H1 (cell line): Measurements from ENCODE around the gene HNRNPM. TPM values are rescaled to one million over a fixed set of nuclear protein-coding genes. Genes with fewer than 3 reads are reported as not detected.

Experiments used
- CTCF ChIA-PET: fragments of 300-600 bp; sonication (Branson Sonifier 250); formaldehyde crosslinking; loops from one replicate; lab custom pipeline; 2021; ENCODE audit not compliant: partially characterized antibody; lab: Charles Lee
- POLR2A ChIA-PET: fragments of 300-600 bp; sonication (Branson Sonifier 250); formaldehyde crosslinking; loops from one replicate; lab custom pipeline; 2021; ENCODE audit warnings: inconsistent platforms; ENCODE audit not compliant: partially characterized antibody; lab: Charles Lee
- DNase-seq, 2 experiments: peaks; one replicate each; pipeline versions ENCODE4 v3.0.0 to v3.0.0-alpha.2; 2010 to 2022; ENCODE audit warnings: low spot score in 2 of 2, low read depth in 1 of 2, mixed read lengths in 1 of 2
- FAIRE-seq: peaks from 2 replicates; lab custom pipeline; 2011; peaks lifted over from hg19 to GRCh38; lab: Jason Lieb, UNC
- H2AFZ ChIP-seq: 2 replicates; pipeline ENCODE4 v1.8.1; 2012; ENCODE audit warnings: low read length, inconsistent platforms
- H2AK5ac ChIP-seq: 2 replicates; pipeline ENCODE4 v1.6.1; 2013; ENCODE audit warnings: low read depth, low read length
- H2BK120ac ChIP-seq: replicated peaks from 2 replicates; pipeline ENCODE3; 2013; ENCODE audit warnings: low read depth, low read length, inconsistent platforms
- H2BK12ac ChIP-seq: 2 replicates; pipeline ENCODE4 v1.6.1; 2013; ENCODE audit warnings: low read depth, low read length
- H2BK15ac ChIP-seq: 2 replicates; pipeline ENCODE4 v1.6.1; 2013; ENCODE audit warnings: low read length
- H2BK20ac ChIP-seq: 2 replicates; pipeline ENCODE4 v1.6.1; 2013; ENCODE audit warnings: low read length
- H2BK5ac ChIP-seq: 2 replicates; pipeline ENCODE4 v1.6.1; 2013; ENCODE audit warnings: low read depth, low read length
- H3K14ac ChIP-seq: 2 replicates; pipeline ENCODE4 v1.6.1; 2013; ENCODE audit warnings: inconsistent platforms; ENCODE audit not compliant: insufficient read length
- H3K18ac ChIP-seq: 2 replicates; pipeline ENCODE4 v1.6.1; 2013; ENCODE audit warnings: low read length; ENCODE audit errors: extremely low read depth
- H3K23ac ChIP-seq: 2 replicates; pipeline ENCODE4 v1.6.1; 2013; ENCODE audit warnings: inconsistent platforms; ENCODE audit not compliant: insufficient read length
- H3K23me2 ChIP-seq: 2 replicates; pipeline ENCODE4 v1.6.1; 2013; ENCODE audit warnings: low read depth, low read length
- H3K27ac ChIP-seq: 2 replicates; pipeline ENCODE4 v1.6.1; 2011; ENCODE audit warnings: low read depth, low read length, inconsistent platforms
- H3K27me3 ChIP-seq, 4 experiments: replicated peaks in 1 of 4; 1 replicate in 1 of 4; 2 replicates in 3 of 4; pipeline versions ENCODE4 v1.6.1 to v1.8.1; 2011 to 2013; ENCODE audit warnings: low read length in 3 of 4, mild to moderate bottlenecking in 3 of 4, inconsistent platforms in 2 of 4, mixed read lengths in 2 of 4, moderate library complexity in 1 of 4; ENCODE audit not compliant: control insufficient read depth in 3 of 4, insufficient read depth in 3 of 4; ENCODE audit errors: extremely low read depth in 1 of 4
- H3K36me3 ChIP-seq, 4 experiments: 2 replicates each; pipeline versions ENCODE4 v1.6.1 to v1.8.1; 2011 to 2013; ENCODE audit warnings: mild to moderate bottlenecking in 4 of 4, low read length in 3 of 4, moderate library complexity in 2 of 4, control low read depth in 1 of 4, inconsistent platforms in 1 of 4; ENCODE audit not compliant: insufficient read depth in 4 of 4, control insufficient read depth in 2 of 4
- H3K4ac ChIP-seq: replicated peaks from 2 replicates; pipeline ENCODE3; 2013; ENCODE audit warnings: low read length, low read depth, mixed read lengths, inconsistent platforms; ENCODE audit not compliant: insufficient read length
- H3K4me1 ChIP-seq, 4 experiments: replicated peaks in 1 of 4; 1 replicate in 1 of 4; 2 replicates in 3 of 4; pipeline versions ENCODE4 v1.6.1 to v1.8.1; 2011 to 2013; ENCODE audit warnings: low read length in 3 of 4, inconsistent platforms in 2 of 4, mixed read lengths in 1 of 4; ENCODE audit not compliant: insufficient read depth in 4 of 4, control insufficient read depth in 3 of 4
- H3K4me2 ChIP-seq, 2 experiments: 2 replicates each; pipeline versions ENCODE4 v1.6.1 to v1.8.1; 2011 to 2013; ENCODE audit warnings: low read depth in 2 of 2, low read length in 2 of 2, control low read depth in 1 of 2, inconsistent platforms in 1 of 2, mild to moderate bottlenecking in 1 of 2; ENCODE audit not compliant: insufficient read depth in 1 of 2
- H3K4me3 ChIP-seq, 4 experiments: fragments of 200-600, 300-600 bp in 1 of 4; sonication (generic), shearing (Covaris generic), sonication (Bioruptor Twin) in 1 of 4; 2 replicates each; pipeline versions ENCODE4 v1.5.1 to v1.8.1; 2011 to 2016; ENCODE audit warnings: low read length in 4 of 4, low read depth in 3 of 4, control low read depth in 2 of 4, inconsistent platforms in 2 of 4, mild to moderate bottlenecking in 2 of 4, mixed read lengths in 1 of 4, moderate library complexity in 1 of 4; ENCODE audit not compliant: insufficient read depth in 2 of 4; ENCODE audit errors: extremely low read depth in 1 of 4
- H3K56ac ChIP-seq: replicated peaks from 2 replicates; pipeline ENCODE3; 2013; ENCODE audit warnings: low read depth, mild to moderate bottlenecking, mixed read lengths, low read length, inconsistent platforms; ENCODE audit not compliant: insufficient read length
- H3K79me1 ChIP-seq: 2 replicates; pipeline ENCODE4 v1.6.1; 2013; ENCODE audit warnings: low read depth, low read length, control low read depth
- H3K79me2 ChIP-seq, 2 experiments: 2 replicates each; pipeline versions ENCODE4 v1.6.1 to v1.8.1; 2012 to 2013; ENCODE audit warnings: low read length in 2 of 2, mild to moderate bottlenecking in 2 of 2, inconsistent platforms in 1 of 2; ENCODE audit not compliant: insufficient read depth in 2 of 2, control insufficient read depth in 1 of 2
- H3K9ac ChIP-seq, 4 experiments: replicated peaks in 1 of 4; 1 replicate in 1 of 4; 2 replicates in 3 of 4; pipeline versions ENCODE4 v1.6.1 to v1.8.1; 2011 to 2013; ENCODE audit warnings: low read depth in 3 of 4, low read length in 3 of 4, control low read depth in 2 of 4, mild to moderate bottlenecking in 2 of 4, moderate library complexity in 2 of 4, inconsistent platforms in 1 of 4; ENCODE audit errors: extremely low read depth in 1 of 4
- H3K9me3 ChIP-seq, 2 experiments: 2 replicates each; pipeline versions ENCODE4 v1.6.1 to v1.8.1; 2012 to 2013; ENCODE audit warnings: mild to moderate bottlenecking in 2 of 2, moderate library complexity in 2 of 2, control low read depth in 1 of 2, inconsistent platforms in 1 of 2, low read depth in 1 of 2, low read length in 1 of 2, mixed read lengths in 1 of 2; ENCODE audit not compliant: insufficient read depth in 2 of 2
- H4K20me1 ChIP-seq, 2 experiments: replicated peaks in 1 of 2; 2 replicates each; pipeline versions ENCODE3 to v1.8.1; 2011 to 2013; ENCODE audit warnings: inconsistent platforms in 2 of 2, low read length in 2 of 2, mild to moderate bottlenecking in 1 of 2; ENCODE audit not compliant: insufficient read depth in 2 of 2, control insufficient read depth in 1 of 2
- H4K5ac ChIP-seq: 2 replicates; pipeline ENCODE4 v1.6.1; 2013; ENCODE audit warnings: low read length, low read depth, mixed read lengths, inconsistent platforms; ENCODE audit not compliant: insufficient read length
- H4K8ac ChIP-seq: 2 replicates; pipeline ENCODE4 v1.8.0; 2013; ENCODE audit warnings: mild to moderate bottlenecking, moderate library complexity, low read length, inconsistent platforms; ENCODE audit not compliant: insufficient read depth; ENCODE audit errors: extremely low read depth
- H4K91ac ChIP-seq: replicated peaks from 2 replicates; pipeline ENCODE3; 2013; ENCODE audit warnings: low read length, mixed read lengths, inconsistent platforms; ENCODE audit not compliant: insufficient read length
- BRCA1 ChIP-seq: IDR thresholded peaks from 2 replicates; pipeline ENCODE4 v1.6.1; 2012; ENCODE audit warnings: low read depth, low read length, improper control_type of control experiment
- POLR2A ChIP-seq, 2 experiments: IDR thresholded peaks; 1 replicate in 1 of 2; 2 replicates in 1 of 2; pipeline ENCODE4 v1.6.1; 2011; ENCODE audit warnings: low read depth in 2 of 2, low read length in 2 of 2, mild to moderate bottlenecking in 2 of 2; ENCODE audit errors: control extremely low read depth in 1 of 2
- WGBS, 2 experiments: shearing (Covaris generic) in 1 of 2; methylation state at CpG; one replicate each; pipeline versions ENCODE4 v1.1.6 to v1.1.7; 2013 to 2015; ENCODE audit warnings: low lambda C conversion rate in 2 of 2, mixed read lengths in 2 of 2, inconsistent platforms in 1 of 2, low coverage in 1 of 2, missing lambda C conversion rate in 1 of 2; ENCODE audit not compliant: insufficient replicate concordance in 2 of 2, insufficient coverage in 1 of 2, insufficient read length in 1 of 2; ENCODE audit errors: extremely low coverage in 1 of 2, missing lambda C conversion rate in 1 of 2; 5-methylcytosine and 5-hydroxymethylcytosine counted together
- polyA plus RNA-seq, 7 experiments: library from polyadenylated mRNA; depleted of rRNA in 3 of 7; stranded (reverse) in 5 of 7; unstranded in 2 of 7; fragments of >200 nt in 5 of 7; fragments of 200-250 nt in 2 of 7; gene quantifications; 1 replicate in 5 of 7; 2 replicates in 1 of 7; 4 replicates in 1 of 7; pipeline versions ENCODE4 v1.2.1 to v1.2.3, GENCODE V29; 2011 to 2013; ENCODE audit warnings: missing spikeins in 2 of 7, mixed read lengths in 2 of 7
- total RNA-seq: library from RNA; stranded (reverse); fragmentation: NEBNext Ultra II Directional; extraction: Animal tissue kit (Norgen Biotek cat#: 25700); gene quantifications from 2 replicates; pipeline ENCODE4 v1.2.1, GENCODE V29; 2021

Gene HNRNPM
- total and polyA plus RNA-seq, 2 of the 8 experiments (the other 6 are each of a cell fraction or from before 2014, with no cell fraction given): 375 to 474 TPM

GRCh38 chr19:8458380-8458779 lies 13.6 kb downstream of the HNRNPM start:
- no peak for TF ChIP-seq BRCA1
- TF ChIP-seq POLR2A (IDR thresholded peaks at IDR 0.05; ENCODE audit: control extremely low read depth in 1 of 2, low read depth in 2 of 2, low read length in 2 of 2): 0 out of 3 replicates have a peak, but pooled peaks of 1 of the 2 experiments have one; percentile 27
- WGBS, 2 experiments: 86% methylated on average over 5 of the region's 5 CpGs; no CpG with 5 or more reads in 1 of the 2 experiments
- Histone ChIP-seq H3K9ac (no peak overlapping the region; a peak in 1 of 7 replicates), H4K5ac (no peak overlapping the region), H3K23ac (no peak overlapping the region), H3K79me1 (peaks cover 13% of the 10 kb centered on the region), H3K36me3 (peaks cover 23 to 35% (median 28%) of the 10 kb centered on the region in 4 experiments; a peak in 7 of 8 replicates), H3K56ac (no peak overlapping the region), H3K4me1 (peaks cover 8 to 14% (median 13%) of the 10 kb centered on the region in 4 experiments), H3K23me2 (no peaks in the 10 kb centered on the region), H3K27ac (no peak overlapping the region), H2AK5ac (no peak overlapping the region), H2BK15ac (no peak overlapping the region), H3K27me3 (no peaks in the 10 kb centered on the region), H2BK12ac (no peak overlapping the region), H4K8ac (no peak overlapping the region), H2BK120ac (no peak overlapping the region), H3K14ac (no peak overlapping the region), H3K4me3 (no peak overlapping the region), H3K79me2 (peaks cover 81 to 100% of the 10 kb centered on the region in 2 experiments), H3K18ac (no peak overlapping the region), H2BK20ac (no peak overlapping the region), H2BK5ac (no peak overlapping the region), H3K4ac (no peak overlapping the region), H4K91ac (no peak overlapping the region), H3K4me2 (no peak overlapping the region; a peak in 1 of 4 replicates), H4K20me1 (peaks cover 54 to 70% of the 10 kb centered on the region in 2 experiments), H3K9me3 (no peaks in the 10 kb centered on the region), H2AFZ (no peak overlapping the region)
- ChIA-PET POLR2A (interaction anchor here (0.6 to 1.4 kb wide), 4 partner anchors 9 to 16 kb away, joined by 3 to 7 read pairs (median 6); no protein-coding TSS in a partner anchor), CTCF (interaction anchor here (0.6 to 2.2 kb wide), 6 partner anchors 12 to 124 kb away, joined by 3 to 6 read pairs (median 4); no protein-coding TSS in a partner anchor)
- FAIRE-seq (no peak), DNase-seq (no peak)
